HepG2 (cell line): ENCODE measurements around the gene GYS1. TPM values are rescaled to one million over a fixed set of nuclear protein-coding genes. Genes with fewer than 3 reads are reported as not detected.

ENCODE experiments used
- ATAC-seq: fragments of 200-7000 bp; cut with Tn5 transposase; 3 replicates; pipeline ENCODE4 v1.9.1; 2020; ENCODE audit warnings: mild to moderate bottlenecking, moderate library complexity
- BruUV-seq: library from RNA; stranded (reverse); fragments of 400-500 nt; replicated peaks from 2 replicates; lab custom pipeline; 2021; lab: Mats Ljungman, UMichigan
- CTCF ChIA-PET: fragments of 300-600 bp; formaldehyde crosslinking; extraction: SDS; loops from one replicate; lab custom pipeline; 2021; ENCODE audit warnings: low total read pairs, inconsistent platforms, low intra/inter-chr PET ratio; lab: Yijun Ruan, JAX
- POLR2A ChIA-PET: fragments of 350-600 bp; sonication (Branson Sonifier 250); formaldehyde crosslinking; loops from one replicate; lab custom pipeline; 2020; ENCODE audit warnings: antibody characterized with exemption, inconsistent platforms; lab: Yijun Ruan, JAX
- DNase-seq: peaks from one replicate; pipeline ENCODE4 v3.0.0-alpha.2; 2015; ENCODE audit warnings: low spot score
- FAIRE-seq: peaks from 3 replicates; lab custom pipeline; 2011; peaks lifted over from hg19 to GRCh38; lab: Jason Lieb, UNC
- H2AFZ ChIP-seq: one replicate; pipeline ENCODE4 v1.6.1; 2011; ENCODE audit warnings: low read length, inconsistent platforms
- H3K27ac ChIP-seq: fragments of 300-600 bp; 3 replicates; pipeline ENCODE4 v1.8.0; 2011; ENCODE audit warnings: mixed run types, mild to moderate bottlenecking, mixed read lengths, low read length, inconsistent platforms; ENCODE audit not compliant: insufficient read depth; ENCODE audit errors: extremely low read length
- H3K27me3 ChIP-seq, 2 experiments: fragments of 200-600 bp in 1 of 2; 2 replicates in 1 of 2; 3 replicates in 1 of 2; pipeline versions ENCODE4 v1.6.0 to v1.8.0; 2011; ENCODE audit warnings: low read length in 2 of 2, mild to moderate bottlenecking in 2 of 2, moderate library complexity in 2 of 2, inconsistent platforms in 1 of 2; ENCODE audit not compliant: insufficient read depth in 2 of 2, control insufficient read depth in 1 of 2
- H3K36me3 ChIP-seq, 2 experiments: fragments of 200-600 bp in 1 of 2; replicated peaks in 1 of 2; 2 replicates in 1 of 2; 3 replicates in 1 of 2; pipeline versions ENCODE4 v1.5.1 to v1.8.0; 2011; ENCODE audit warnings: low read length in 2 of 2, inconsistent platforms in 1 of 2; ENCODE audit not compliant: insufficient read depth in 2 of 2, control insufficient read depth in 1 of 2
- H3K4me1 ChIP-seq: 2 replicates; pipeline ENCODE4 v1.5.1; 2012; ENCODE audit warnings: low read length, inconsistent platforms; ENCODE audit not compliant: insufficient read depth
- H3K4me2 ChIP-seq: 2 replicates; pipeline ENCODE4 v1.6.0; 2011; ENCODE audit warnings: low read depth, low read length, inconsistent platforms
- H3K4me3 ChIP-seq, 3 experiments: fragments of 200-600 bp in 1 of 3; sonication (generic), shearing (Covaris generic) in 1 of 3; replicated peaks in 1 of 3; 2 replicates each; pipeline ENCODE4 v1.5.1; 2011 to 2016; ENCODE audit warnings: low read length in 3 of 3, inconsistent platforms in 2 of 3, low read depth in 2 of 3, mild to moderate bottlenecking in 2 of 3, control low read depth in 1 of 3, mixed read lengths in 1 of 3; ENCODE audit not compliant: insufficient read depth in 1 of 3
- H3K79me2 ChIP-seq: one replicate; pipeline ENCODE4 v1.6.1; 2011; ENCODE audit warnings: low read length, inconsistent platforms; ENCODE audit not compliant: insufficient read depth
- H3K9ac ChIP-seq: 2 replicates; pipeline ENCODE4 v1.6.0; 2011; ENCODE audit warnings: mild to moderate bottlenecking, low read depth, low read length, inconsistent platforms; ENCODE audit not compliant: insufficient read depth
- H3K9me3 ChIP-seq: 2 replicates; pipeline ENCODE4 v1.5.1; 2012; ENCODE audit warnings: mild to moderate bottlenecking, low read length
- H4K20me1 ChIP-seq: 2 replicates; pipeline ENCODE4 v1.6.0; 2011; ENCODE audit warnings: inconsistent platforms, mild to moderate bottlenecking, low read length, moderate library complexity; ENCODE audit not compliant: insufficient read depth
- BRCA1 ChIP-seq: sonication (generic); formaldehyde crosslinking; IDR thresholded peaks from 2 replicates; pipeline ENCODE4 v1.4.0; 2020; ENCODE audit warnings: missing genetic modification reagents
- CCDC6 ChIP-seq: sonication (generic); formaldehyde crosslinking; IDR thresholded peaks from 2 replicates; pipeline ENCODE4 v1.8.1; 2022; ENCODE audit warnings: mild to moderate bottlenecking, missing genetic modification reagents, moderate library complexity
- HBP1 ChIP-seq: IDR thresholded peaks from 2 replicates; pipeline ENCODE4 v1.6.1; 2016; ENCODE audit warnings: low read depth, control low read depth
- JUND ChIP-seq: sonication (generic); formaldehyde crosslinking; IDR thresholded peaks from 2 replicates; pipeline ENCODE4 v1.8.0; 2022; ENCODE audit warnings: mild to moderate bottlenecking, missing genetic modification reagents
- SAFB2 ChIP-seq: sonication (generic); formaldehyde crosslinking; IDR thresholded peaks from 2 replicates; pipeline ENCODE4 v1.5.1; 2020; ENCODE audit warnings: missing genetic modification reagents, low read depth, mild to moderate bottlenecking, borderline replicate concordance
- STAT6 ChIP-seq: sonication (generic); formaldehyde crosslinking; IDR thresholded peaks from 2 replicates; pipeline ENCODE4 v1.4.0; 2020; ENCODE audit warnings: missing genetic modification reagents, mild to moderate bottlenecking, borderline replicate concordance
- ZC3H4 ChIP-seq: sonication (generic); formaldehyde crosslinking; IDR thresholded peaks from 2 replicates; pipeline ENCODE4 v1.4.0; 2020; ENCODE audit warnings: missing genetic modification reagents, borderline replicate concordance
- ZFY ChIP-seq: sonication (generic); formaldehyde crosslinking; IDR thresholded peaks from 2 replicates; pipeline ENCODE4 v1.4.0; 2020; ENCODE audit warnings: missing genetic modification reagents
- ZNF468 ChIP-seq: sonication (generic); formaldehyde crosslinking; IDR thresholded peaks from 2 replicates; pipeline ENCODE4 v1.8.0; 2022; ENCODE audit warnings: mild to moderate bottlenecking, moderate library complexity, missing genetic modification reagents
- WGBS: methylation state at CpG from one replicate; pipeline ENCODE4 v1.1.6; 2017; ENCODE audit warnings: low lambda C conversion rate; 5-methylcytosine and 5-hydroxymethylcytosine counted together
- in situ Hi-C: cut with HindIII; loops from 2 replicates; pipeline ENCODE4 v1.10.0; 2017; ENCODE audit warnings: low pct_unique_long_range_greater_than_20kb; ENCODE audit not compliant: extremely low pct_ligation_motif_present
- intact Hi-C: fragments of 100-400 bp; cut with micrococcal nuclease; formaldehyde crosslinking; loops from one replicate; pipeline ENCODE4 v1.10.0; 2022; ENCODE audit not compliant: unreplicated experiment
- polyA plus RNA-seq, 8 experiments: library from polyadenylated mRNA; depleted of rRNA in 3 of 8; stranded (reverse) in 7 of 8; unstranded in 1 of 8; fragments of >200 nt; fragmentation: Illumina TruSeq in 4 of 8; extraction: Trizol in 4 of 8; gene quantifications; 2 replicates each; pipeline versions ENCODE4 v1.2.1 to v1.2.3, GENCODE V29; 2011 to 2016; ENCODE audit warnings: low read depth in 4 of 8, missing spikeins in 1 of 8, mixed read lengths in 1 of 8; ENCODE audit not compliant: insufficient read depth in 1 of 8
- total RNA-seq, 5 experiments: library from RNA; depleted of rRNA; stranded (reverse); fragments of >200 nt; fragmentation: Illumina TruSeq; extraction: Trizol; gene quantifications; 2 replicates each; pipeline ENCODE4 v1.2.3, GENCODE V29; 2016; ENCODE audit warnings: low read depth in 1 of 5

GYS1 gene
- total and polyA plus RNA-seq, 2 of the 13 experiments (the other 11 are each of a cell fraction or from before 2014, with no cell fraction given) = 18.4 to 42.1 TPM

GRCh38 chr19:48963371-48964204 lies 29.5 kb downstream of the GYS1 start (continued):
- TF ChIP-seq HBP1 (CRISPR knock-in tag) (peak; percentile 39; the same call in 1 of the 2 replicates), BRCA1 (CRISPR knock-in tag) (no peak), JUND (CRISPR knock-in tag) (peak; percentile 90), ZFY (CRISPR knock-in tag) (peak; percentile 70), SAFB2 (CRISPR knock-in tag) (peak; percentile 45; the same call in 1 of the 2 replicates), STAT6 (CRISPR knock-in tag) (peak; percentile 45; the same call in 1 of the 2 replicates)

GRCh38 chr19:48962849-48963165 lies 30.3 kb downstream of the GYS1 start:
- WGBS = 2% methylated on average over 7 of the region's 7 CpGs
- Histone ChIP-seq H4K20me1 (peaks cover 24% of the 10 kb centered on the region), H3K4me3 (peak overlapping the region; percentile 63 to 80 (median 80); a peak in 5 of 6 replicates), H3K4me2 (peak overlapping the region; percentile 97), H3K9me3 (no peaks in the 10 kb centered on the region), H3K27ac (peak overlapping the region; percentile 100), H3K36me3 (peaks cover 3 to 13% of the 10 kb centered on the region in 2 experiments), H3K27me3 (no peaks in the 10 kb centered on the region; a peak in 1 of 5 replicates), H2AFZ (no peak overlapping the region), H3K4me1 (peaks cover 67% of the 10 kb centered on the region), H3K9ac (peak overlapping the region; percentile 98), H3K79me2 (peaks cover 25% of the 10 kb centered on the region)
- intact Hi-C loops = loop anchor here (2.0 to 10.0 kb wide), 3 partner anchors 62 to 178 kb away; partner anchors contain the start of genes NUCB1 and PPP1R15A
- DNase-seq (peak; percentile 47), ATAC-seq (peak; percentile 0; the same call in 1 of the 3 replicates), FAIRE-seq (no peak)
- CTCF ChIA-PET = no interaction called here
- in situ Hi-C loops = loop anchor here (5.0 kb wide), 1 partner anchor 91 kb away; the partner anchor contains the start of gene PPP1R15A
- BruUV-seq = no TSS peak
- POLR2A ChIA-PET = interaction anchor here (0.6 to 2.8 kb wide), 16 partner anchors 8 to 576 kb away, joined by 3 to 35 read pairs (median 12); partner anchors contain the start of genes BAX, DHDH, GYS1 and NUCB1
- TF ChIP-seq CCDC6 (CRISPR knock-in tag) (0 out of 2 replicates have a peak, but pooled peaks have one; percentile 9), ZC3H4 (0 out of 2 replicates have a peak, but pooled peaks have one; percentile 14), ZNF468 (CRISPR knock-in tag) (no peak)
